Neutrophil (primary cell): Measurements from ENCODE around the gene TET1.
"Not testable (repeated sequence)": the region's sequence is repeated elsewhere in the genome, so short reads cannot be mapped to it uniquely, and the experiment has no call there.

Experiments used
- H3K27ac ChIP-seq: fragments of 200-600 bp; sonication (generic); 2 replicates; pipeline ENCODE4 v1.5.1; 2016; ENCODE audit warnings: mild to moderate bottlenecking, moderate library complexity
- H3K27me3 ChIP-seq: fragments of 200-600 bp; sonication (generic); 2 replicates; pipeline ENCODE4 v1.6.0; 2016; ENCODE audit warnings: mild to moderate bottlenecking
- H3K36me3 ChIP-seq: fragments of 200-600 bp; sonication (generic); 2 replicates; pipeline ENCODE4 v1.5.1; 2017
- H3K4me1 ChIP-seq, 2 experiments: fragments of 200-600 bp in 1 of 2; sonication (generic) in 1 of 2; 1 replicate in 1 of 2; 2 replicates in 1 of 2; pipeline versions ENCODE4 v1.5.1 to v1.6.1; 2013 to 2016; ENCODE audit warnings: low read depth in 1 of 2, low read length in 1 of 2, mild to moderate bottlenecking in 1 of 2, moderate library complexity in 1 of 2; ENCODE audit not compliant: control insufficient read depth in 1 of 2, insufficient read depth in 1 of 2
- H3K4me3 ChIP-seq, 2 experiments: fragments of 200-600 bp in 1 of 2; sonication (generic) in 1 of 2; 1 replicate in 1 of 2; 2 replicates in 1 of 2; pipeline ENCODE4 v1.5.1; 2013 to 2016; ENCODE audit warnings: low read depth in 1 of 2, low read length in 1 of 2, mild to moderate bottlenecking in 1 of 2, moderate library complexity in 1 of 2
- H3K9me3 ChIP-seq: fragments of 200-600 bp; sonication (generic); 2 replicates; pipeline ENCODE4 v1.5.1; 2016
- CTCF ChIP-seq: fragments of 200-600 bp; sonication (generic); IDR thresholded peaks from 2 replicates; pipeline ENCODE4 v1.5.1; 2016; ENCODE audit warnings: antibody characterized with exemption

TET1 gene

GRCh38 chr10:68604441-68604840 is 44.3 kb downstream of the TET1 start:
- Histone ChIP-seq H3K4me3 (no peak overlapping the region), H3K27me3 (peaks cover 7% of the 10 kb centered on the region), H3K9me3 (no peaks in the 10 kb centered on the region), H3K36me3 (no peaks in the 10 kb centered on the region), H3K27ac (no peak overlapping the region), H3K4me1 (peaks cover 10 to 13% of the 10 kb centered on the region in 2 experiments)
- no peak for TF ChIP-seq CTCF

GRCh38 chr10:68606918-68607317 is 46.8 kb downstream of the TET1 start:
- Histone ChIP-seq H3K27me3 (no peaks in the 10 kb centered on the region), H3K27ac (no peak overlapping the region), H3K4me3 (no peak overlapping the region), H3K9me3 (no peaks in the 10 kb centered on the region), H3K36me3 (no peaks in the 10 kb centered on the region), H3K4me1 (no peaks in the 10 kb centered on the region)
- no peak for TF ChIP-seq CTCF

- H3K4me1 ChIP-seq, H3K27ac ChIP-seq, H3K36me3 ChIP-seq: not testable (repeated sequence)
These were observed 49.9 kb downstream of the TET1 start for GRCh38 chr10:68610023-68610422.

GRCh38 chr10:68611227-68611626 is 51.1 kb downstream of the TET1 start:
- no peaks in the 10 kb centered on the region for H3K9me3 ChIP-seq
- no peaks in the 10 kb centered on the region for H3K36me3 ChIP-seq
- no peak for TF ChIP-seq CTCF
- no peak overlapping the region for H3K27ac ChIP-seq
- H3K4me3 ChIP-seq = no peak overlapping the region
- no peaks in the 10 kb centered on the region for H3K27me3 ChIP-seq
- no peaks in the 10 kb centered on the region for H3K4me1 ChIP-seq

More at GRCh38 chr10:68610023-68610422, 49.9 kb downstream of the TET1 start:
- H3K4me3 ChIP-seq, H3K27me3 ChIP-seq, H3K9me3 ChIP-seq: not testable (repeated sequence)

- H3K27ac ChIP-seq, H3K4me3 ChIP-seq: not testable (repeated sequence)
These were observed 53.8 kb downstream of the TET1 start for GRCh38 chr10:68613974-68614373.

GRCh38 chr10:68617691-68618090 is 57.6 kb downstream of the TET1 start:
- H3K9me3 ChIP-seq, H3K4me3 ChIP-seq, H3K27ac ChIP-seq, H3K4me1 ChIP-seq, H3K36me3 ChIP-seq, H3K27me3 ChIP-seq: not testable (repeated sequence)

More at GRCh38 chr10:68613974-68614373, 53.8 kb downstream of the TET1 start:
- H3K9me3 ChIP-seq, H3K36me3 ChIP-seq, H3K27me3 ChIP-seq, H3K4me1 ChIP-seq: not testable (repeated sequence)

GRCh38 chr10:68618234-68618633 is 58.1 kb downstream of the TET1 start:
- no peak overlapping the region for H3K4me3 ChIP-seq
- H3K4me1 ChIP-seq = no peaks in the 10 kb centered on the region
- no peaks in the 10 kb centered on the region for H3K9me3 ChIP-seq
- H3K36me3 ChIP-seq = no peaks in the 10 kb centered on the region
- H3K27me3 ChIP-seq = no peaks in the 10 kb centered on the region
- no peak for TF ChIP-seq CTCF
- H3K27ac ChIP-seq = no peak overlapping the region
